ENCODE results near the gene TPTE.
"Not testable (repeated sequence)": the region's sequence is repeated elsewhere in the genome, so short reads cannot be mapped to it uniquely, and the experiment has no call there.

TPTE gene

DNA sequence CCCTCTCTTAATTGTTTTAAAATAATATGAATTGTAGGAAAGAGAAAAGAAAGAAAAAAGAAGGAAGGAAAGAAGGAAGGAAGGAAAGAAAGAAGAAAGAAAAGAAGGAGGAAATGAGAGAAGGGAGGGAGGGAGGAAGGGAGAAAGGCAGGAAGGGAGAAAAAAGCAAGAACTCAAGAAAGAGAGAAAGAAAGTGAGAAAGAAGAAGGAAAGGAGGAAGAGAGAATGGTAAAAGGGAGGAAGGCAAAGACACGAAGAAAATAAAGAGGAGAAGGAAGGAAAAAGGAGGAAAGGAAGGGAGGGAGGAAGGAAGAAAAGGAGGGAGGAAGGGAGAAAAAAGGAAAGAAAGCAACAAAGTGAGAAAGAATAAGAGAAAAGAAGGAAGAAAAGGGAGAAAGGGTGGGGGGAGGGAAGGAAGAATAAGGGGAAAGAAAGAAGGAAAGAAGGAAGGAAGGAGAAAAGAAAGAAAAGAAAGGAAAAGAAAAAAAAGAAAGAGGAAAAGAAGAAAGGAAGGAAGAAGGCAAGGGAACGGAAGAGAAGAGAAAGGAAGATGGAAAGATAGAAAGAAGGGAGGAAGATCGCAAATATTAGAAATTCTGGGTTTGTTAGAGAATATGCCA lies 95.9 kb downstream of the TPTE start:
- not testable (repeated sequence) for DNase-seq

DNA sequence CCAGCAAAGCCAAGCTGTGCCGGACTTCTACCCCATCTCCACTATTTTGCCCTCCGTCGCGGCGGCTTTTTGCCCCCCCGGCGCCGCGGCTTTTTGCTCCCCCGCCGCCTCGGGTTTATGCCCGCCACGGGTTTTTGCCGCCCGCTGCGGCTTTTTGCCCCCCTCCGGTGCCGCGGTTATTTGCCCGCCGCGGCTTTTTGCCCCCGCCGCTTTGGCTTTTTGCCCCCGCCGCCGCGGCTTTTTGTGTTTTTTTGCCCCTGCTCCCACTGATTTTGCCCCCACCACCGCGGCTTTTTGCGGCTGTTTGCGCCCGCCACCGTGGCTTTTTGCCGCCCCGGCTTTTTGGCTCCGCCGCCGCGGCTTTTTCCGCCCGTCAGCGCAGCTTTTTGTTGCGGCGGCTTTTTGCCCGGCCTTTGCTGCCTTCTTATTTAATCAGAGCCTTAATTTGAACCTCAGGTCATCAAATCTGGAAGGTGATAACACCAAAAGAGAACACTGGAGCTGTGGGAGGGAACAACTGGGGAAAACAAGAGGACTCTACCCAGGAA lies 106.0 kb downstream of the TPTE start:
- no peak for DNase-seq

DNA sequence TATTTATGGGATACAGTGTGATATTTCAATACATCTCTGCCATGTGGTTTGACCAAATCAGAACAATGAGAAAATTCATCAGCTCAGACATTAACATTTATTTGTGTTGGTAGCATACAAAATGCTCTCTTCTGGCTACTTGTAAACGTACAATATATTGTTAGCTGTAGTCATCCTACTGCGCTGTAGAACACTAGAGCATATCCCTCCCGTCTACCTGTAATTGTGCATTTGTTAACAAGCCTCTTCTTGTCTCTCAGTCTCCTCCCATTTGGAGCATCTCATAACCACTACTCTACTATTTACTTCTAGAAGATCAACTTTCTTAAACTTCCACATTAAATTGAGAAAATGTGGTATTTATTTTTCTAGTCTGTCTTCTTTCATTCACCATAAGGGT lies 107.9 kb downstream of the TPTE start:
- not testable (repeated sequence) for DNase-seq

GRCh38 chr21:10630829-10631228 lies 109.4 kb downstream of the TPTE start:
- not testable (repeated sequence) for DNase-seq

GRCh38 chr21:10631316-10631715 lies 109.9 kb downstream of the TPTE start:
- not testable (repeated sequence) for DNase-seq

GRCh38 chr21:10638144-10638543 lies 116.8 kb downstream of the TPTE start:
- DNase-seq = not testable (repeated sequence)

- no peak for DNase-seq
Observed at GRCh38 chr21:10639123-10639522, 117.7 kb downstream of the TPTE start.

DNA sequence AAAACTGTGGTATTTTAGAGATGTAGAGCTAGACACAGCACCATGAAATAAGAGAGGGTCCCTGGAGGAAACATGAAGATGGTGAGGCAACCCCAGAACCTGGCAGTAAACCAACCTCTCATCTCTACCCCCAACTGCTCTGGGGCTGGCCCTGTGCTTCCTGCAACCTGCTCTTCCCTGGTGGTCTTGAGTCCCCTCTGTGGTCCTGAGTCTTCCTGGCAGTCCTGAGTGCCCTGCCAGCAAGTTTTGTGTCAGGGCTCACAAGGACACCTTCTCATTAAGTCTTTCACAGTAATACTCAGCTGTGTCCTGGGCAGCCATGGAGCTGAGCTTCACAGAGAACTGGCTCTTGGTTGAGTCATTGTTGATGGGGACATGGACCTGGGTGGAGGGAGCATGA lies 118.4 kb downstream of the TPTE start:
- not testable (repeated sequence) for DNase-seq

- DNase-seq = no peak
Observed at GRCh38 chr21:10640446-10640845, 119.1 kb downstream of the TPTE start.

DNA sequence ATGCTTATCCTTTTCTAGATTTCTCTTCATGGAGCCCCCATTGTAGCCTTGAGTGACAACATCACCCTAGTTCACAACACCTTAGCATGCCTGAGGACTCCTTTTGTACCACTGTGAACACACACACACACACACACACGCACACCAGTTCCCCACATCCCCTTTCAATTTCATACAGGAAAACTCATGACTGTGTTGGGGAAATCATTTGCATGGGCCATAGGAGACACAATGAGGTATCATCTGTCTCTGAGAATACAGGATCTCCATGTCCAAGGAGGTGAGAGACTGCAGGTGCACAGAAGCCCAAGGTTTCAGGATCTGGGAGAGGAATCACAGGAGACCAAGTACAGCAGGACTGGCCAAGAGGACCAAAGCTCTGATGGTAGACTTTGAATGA lies 119.7 kb downstream of the TPTE start:
- no peak for DNase-seq

- not testable (repeated sequence) for DNase-seq
Observed at GRCh38 chr21:10645667-10646066, 124.3 kb downstream of the TPTE start.

GRCh38 chr21:10649350-10650149 lies 128.2 kb downstream of the TPTE start:
- DNase-seq = not testable (repeated sequence)

GRCh38 chr21:10650297-10650696 lies 128.9 kb downstream of the TPTE start:
- not testable (repeated sequence) for DNase-seq
